Fibroblast of lung (primary cell): ENCODE data around the gene ZNF641. TPM values are rescaled to one million over a fixed set of nuclear protein-coding genes. Genes with fewer than 3 reads are reported as not detected.

Experiments used
- DNase-seq, 2 donors: peaks; one replicate each; pipeline versions ENCODE4 v3.0.0 to v3.0.0-alpha.2; 2010; ENCODE audit warnings: low read depth in 2 of 2
- H2AFZ ChIP-seq: 2 replicates; pipeline ENCODE4 v1.5.1; 2012; ENCODE audit warnings: low read length, control low read depth, inconsistent platforms
- H3K27ac ChIP-seq: 2 replicates; pipeline ENCODE4 v1.5.1; 2011; ENCODE audit warnings: low read length, control low read depth; ENCODE audit not compliant: insufficient read depth
- H3K27me3 ChIP-seq: 2 replicates; pipeline ENCODE4 v1.5.1; 2011; ENCODE audit warnings: mild to moderate bottlenecking, low read length; ENCODE audit not compliant: control insufficient read depth, insufficient read depth
- H3K36me3 ChIP-seq: 2 replicates; pipeline ENCODE4 v1.5.1; 2011; ENCODE audit warnings: low read length; ENCODE audit not compliant: control insufficient read depth, insufficient read depth
- H3K4me1 ChIP-seq: 2 replicates; pipeline ENCODE4 v1.5.1; 2011; ENCODE audit warnings: low read length; ENCODE audit not compliant: control insufficient read depth, insufficient read depth; ENCODE audit errors: extremely low read depth
- H3K4me2 ChIP-seq: 2 replicates; pipeline ENCODE4 v1.5.1; 2011; ENCODE audit warnings: low read length, control low read depth; ENCODE audit not compliant: insufficient read depth; ENCODE audit errors: extremely low read depth
- H3K4me3 ChIP-seq, 4 experiments: fragments of 200-600 bp in 1 of 4; sonication (generic) in 1 of 4; replicated peaks in 1 of 4; 2 replicates each; pipeline ENCODE4 v1.5.1; 2011 to 2016; ENCODE audit warnings: low read length in 4 of 4, low read depth in 3 of 4, mild to moderate bottlenecking in 3 of 4, control low read depth in 2 of 4, inconsistent platforms in 1 of 4, mixed read lengths in 1 of 4; ENCODE audit not compliant: insufficient read depth in 1 of 4; ENCODE audit errors: control extremely low read depth in 1 of 4
- H3K79me2 ChIP-seq: 2 replicates; pipeline ENCODE4 v1.5.1; 2012; ENCODE audit warnings: mild to moderate bottlenecking, low read length, inconsistent platforms; ENCODE audit not compliant: control insufficient read depth, insufficient read depth
- H3K9ac ChIP-seq: 2 replicates; pipeline ENCODE4 v1.5.1; 2011; ENCODE audit warnings: mild to moderate bottlenecking, low read length, control low read depth; ENCODE audit not compliant: insufficient read depth
- H3K9me3 ChIP-seq: 2 replicates; pipeline ENCODE4 v1.5.1; 2012; ENCODE audit warnings: low read depth, low read length; ENCODE audit not compliant: control insufficient read depth, insufficient read depth
- H4K20me1 ChIP-seq: 2 replicates; pipeline ENCODE4 v1.5.1; 2011; ENCODE audit warnings: low read length; ENCODE audit not compliant: control insufficient read depth, insufficient read depth; ENCODE audit errors: extremely low read depth
- EZH2 ChIP-seq: IDR thresholded peaks from 2 replicates; pipeline ENCODE4 v1.5.1; 2012; ENCODE audit warnings: low read length, control low read depth, mild to moderate bottlenecking; ENCODE audit errors: missing control alignments
- polyA plus RNA-seq, 2 donors: library from polyadenylated mRNA; depleted of rRNA in 1 of 2; stranded (reverse) in 1 of 2; unstranded in 1 of 2; fragments of >200 nt; gene quantifications; 2 replicates each; pipeline ENCODE4 v1.2.1, GENCODE V29; 2011 to 2012; ENCODE audit warnings: missing spikeins in 1 of 2
- total RNA-seq: library from RNA; depleted of rRNA; stranded (reverse); fragments of >200 nt; gene quantifications from 2 replicates; pipeline ENCODE4 v1.2.1, GENCODE V29; 2014
- TF ChIP-seq, protein P1 (sequence below), 2 donors: IDR thresholded peaks in 1 of 2; conservative IDR thresholded peaks in 1 of 2; 1 replicate in 1 of 2; 2 replicates in 1 of 2; pipeline ENCODE4 v1.5.1; 2011 to 2012; ENCODE audit warnings: low read length in 2 of 2, control low read depth in 1 of 2, inconsistent platforms in 1 of 2, low read depth in 1 of 2, mild to moderate bottlenecking in 1 of 2

Gene ZNF641
- total and polyA plus RNA-seq, 2 donors (not counting 1 experiment from before 2014, with no cell fraction given), result 4.2 to 8.1 TPM

DNA sequence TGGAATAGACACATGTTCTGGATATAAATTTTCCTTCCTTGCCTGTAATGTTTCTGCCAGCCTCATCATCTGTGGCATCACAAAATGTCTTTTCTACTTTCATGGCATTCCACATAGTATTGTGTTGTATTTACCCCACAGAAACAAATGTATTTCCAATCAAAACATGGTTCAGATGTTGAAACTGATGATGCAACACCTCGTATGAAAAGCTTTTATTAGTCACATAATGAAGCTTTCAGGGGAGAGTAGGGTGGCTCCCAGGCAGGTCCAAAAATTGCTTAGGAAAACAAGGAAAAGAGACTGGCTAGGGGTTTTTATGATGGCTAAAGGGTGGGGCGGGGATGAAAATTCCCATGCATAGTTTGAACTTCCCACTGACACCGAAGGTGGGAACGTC lies 29.1 kb upstream of the ZNF641 start:
- no peaks in the 10 kb centered on the region for H3K79me2 ChIP-seq
- no peak for TF ChIP-seq EZH2
- TF ChIP-seq, protein P1, sequence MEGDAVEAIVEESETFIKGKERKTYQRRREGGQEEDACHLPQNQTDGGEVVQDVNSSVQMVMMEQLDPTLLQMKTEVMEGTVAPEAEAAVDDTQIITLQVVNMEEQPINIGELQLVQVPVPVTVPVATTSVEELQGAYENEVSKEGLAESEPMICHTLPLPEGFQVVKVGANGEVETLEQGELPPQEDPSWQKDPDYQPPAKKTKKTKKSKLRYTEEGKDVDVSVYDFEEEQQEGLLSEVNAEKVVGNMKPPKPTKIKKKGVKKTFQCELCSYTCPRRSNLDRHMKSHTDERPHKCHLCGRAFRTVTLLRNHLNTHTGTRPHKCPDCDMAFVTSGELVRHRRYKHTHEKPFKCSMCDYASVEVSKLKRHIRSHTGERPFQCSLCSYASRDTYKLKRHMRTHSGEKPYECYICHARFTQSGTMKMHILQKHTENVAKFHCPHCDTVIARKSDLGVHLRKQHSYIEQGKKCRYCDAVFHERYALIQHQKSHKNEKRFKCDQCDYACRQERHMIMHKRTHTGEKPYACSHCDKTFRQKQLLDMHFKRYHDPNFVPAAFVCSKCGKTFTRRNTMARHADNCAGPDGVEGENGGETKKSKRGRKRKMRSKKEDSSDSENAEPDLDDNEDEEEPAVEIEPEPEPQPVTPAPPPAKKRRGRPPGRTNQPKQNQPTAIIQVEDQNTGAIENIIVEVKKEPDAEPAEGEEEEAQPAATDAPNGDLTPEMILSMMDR (conservative IDR thresholded peaks at IDR 0.05 in 1 of 2, IDR thresholded peaks at IDR 0.05 in 1 of 2; ENCODE audit: low read depth in 1 of 2, low read length in 2 of 2), result no peak

DNA sequence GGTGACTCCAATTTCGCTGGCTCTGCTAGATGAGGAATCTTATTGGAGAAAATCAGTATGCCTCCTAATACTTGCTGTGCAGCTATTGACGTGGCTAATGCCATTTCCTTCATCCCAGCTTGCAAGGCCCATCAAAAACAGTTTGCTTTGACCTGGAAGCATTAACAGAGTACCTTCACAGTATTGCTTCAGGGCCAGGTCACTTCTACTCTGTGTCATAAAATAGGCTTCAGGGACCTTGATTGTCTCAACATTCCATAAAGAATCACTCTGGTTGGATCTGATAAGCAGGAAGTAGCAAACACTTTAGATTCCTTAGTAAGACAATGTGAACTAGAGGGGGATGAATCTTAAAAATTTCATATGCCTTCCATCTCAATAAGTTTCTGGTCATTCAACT lies 26.9 kb upstream of the ZNF641 start:
- Histone ChIP-seq H3K4me2 (no peak overlapping the region), H4K20me1 (no peaks in the 10 kb centered on the region), H3K27me3 (no peaks in the 10 kb centered on the region)

More for the DNA sequence above, 29.1 kb upstream of the ZNF641 start:
- H3K27ac ChIP-seq, result no peak overlapping the region
- no peaks in the 10 kb centered on the region for H4K20me1 ChIP-seq
- H3K4me1 ChIP-seq, result no peaks in the 10 kb centered on the region
- H2AFZ ChIP-seq, result no peak overlapping the region
- H3K27me3 ChIP-seq, result no peaks in the 10 kb centered on the region
- H3K4me2 ChIP-seq, result no peak overlapping the region
- H3K36me3 ChIP-seq, result no peaks in the 10 kb centered on the region
- H3K9me3 ChIP-seq, result no peaks in the 10 kb centered on the region
- no peak overlapping the region for H3K4me3 ChIP-seq
- DNase-seq, result no peak
- H3K9ac ChIP-seq, result no peak overlapping the region

DNA sequence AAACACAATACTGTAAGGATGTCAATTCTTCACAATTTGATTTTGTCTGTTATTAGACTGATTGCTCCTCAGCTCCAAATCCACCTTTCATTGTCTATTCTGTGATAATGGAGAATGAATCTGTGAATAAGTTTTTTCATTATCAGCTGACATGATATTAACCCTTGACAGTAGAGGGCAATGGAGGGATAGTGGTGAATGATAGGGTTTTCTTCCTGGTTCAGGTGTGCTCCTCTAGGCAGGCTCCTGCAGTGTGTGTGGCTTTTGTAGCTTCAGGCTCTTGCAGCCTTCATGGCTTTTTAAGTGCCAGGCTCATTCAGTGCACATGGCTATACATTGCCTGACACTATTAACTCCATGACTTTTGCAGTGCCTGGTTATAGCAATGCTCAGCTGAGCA lies 23.4 kb upstream of the ZNF641 start:
- DNase-seq, result no peak
- Histone ChIP-seq H3K4me2 (no peak overlapping the region), H3K4me1 (no peaks in the 10 kb centered on the region), H3K9ac (no peak overlapping the region), H3K9me3 (no peaks in the 10 kb centered on the region), H2AFZ (no peak overlapping the region), H3K27ac (no peak overlapping the region), H4K20me1 (no peaks in the 10 kb centered on the region), H3K4me3 (no peak overlapping the region), H3K79me2 (no peaks in the 10 kb centered on the region), H3K27me3 (no peaks in the 10 kb centered on the region), H3K36me3 (no peaks in the 10 kb centered on the region)
- no peak for TF ChIP-seq EZH2
- TF ChIP-seq, protein P1 (conservative IDR thresholded peaks at IDR 0.05 in 1 of 2, IDR thresholded peaks at IDR 0.05 in 1 of 2; ENCODE audit: low read depth in 1 of 2, low read length in 2 of 2), result no peak

More for the DNA sequence above, 26.9 kb upstream of the ZNF641 start:
- H3K9me3 ChIP-seq, result no peaks in the 10 kb centered on the region
- H3K36me3 ChIP-seq, result no peaks in the 10 kb centered on the region
- no peak overlapping the region for H3K9ac ChIP-seq
- H3K4me1 ChIP-seq, result no peaks in the 10 kb centered on the region
- no peak overlapping the region for H2AFZ ChIP-seq
- no peak overlapping the region for H3K4me3 ChIP-seq
- DNase-seq, result no peak
- no peaks in the 10 kb centered on the region for H3K79me2 ChIP-seq
- no peak for TF ChIP-seq EZH2
- TF ChIP-seq, protein P1 (conservative IDR thresholded peaks at IDR 0.05 in 1 of 2, IDR thresholded peaks at IDR 0.05 in 1 of 2; ENCODE audit: low read depth in 1 of 2, low read length in 2 of 2), result no peak
- H3K27ac ChIP-seq, result no peak overlapping the region
